HL-60 (cell line): Measurements from ENCODE around the gene SORCS1.

Experiments
- GABPA ChIP-seq: IDR thresholded peaks from 2 replicates; pipeline ENCODE4 v1.6.1; 2012; ENCODE audit warnings: low read depth
- POLR2AphosphoS5 ChIP-seq: IDR thresholded peaks from 2 replicates; pipeline ENCODE4 v1.6.1; 2012; ENCODE audit warnings: low read depth
- SPI1 ChIP-seq: IDR thresholded peaks from 2 replicates; pipeline ENCODE4 v1.6.1; 2012; ENCODE audit warnings: low read depth, mild to moderate bottlenecking, borderline replicate concordance
- TF ChIP-seq, protein P1 (sequence below): IDR thresholded peaks from 2 replicates; pipeline ENCODE4 v1.6.1; 2012; ENCODE audit warnings: low read depth; ENCODE audit not compliant: insufficient replicate concordance
- TF ChIP-seq, protein P2 (sequence below): IDR thresholded peaks from one replicate; pipeline ENCODE4 v1.5.1; 2011; ENCODE audit warnings: low read length, control low read depth, inconsistent platforms; ENCODE audit not compliant: insufficient read depth

DNA sequence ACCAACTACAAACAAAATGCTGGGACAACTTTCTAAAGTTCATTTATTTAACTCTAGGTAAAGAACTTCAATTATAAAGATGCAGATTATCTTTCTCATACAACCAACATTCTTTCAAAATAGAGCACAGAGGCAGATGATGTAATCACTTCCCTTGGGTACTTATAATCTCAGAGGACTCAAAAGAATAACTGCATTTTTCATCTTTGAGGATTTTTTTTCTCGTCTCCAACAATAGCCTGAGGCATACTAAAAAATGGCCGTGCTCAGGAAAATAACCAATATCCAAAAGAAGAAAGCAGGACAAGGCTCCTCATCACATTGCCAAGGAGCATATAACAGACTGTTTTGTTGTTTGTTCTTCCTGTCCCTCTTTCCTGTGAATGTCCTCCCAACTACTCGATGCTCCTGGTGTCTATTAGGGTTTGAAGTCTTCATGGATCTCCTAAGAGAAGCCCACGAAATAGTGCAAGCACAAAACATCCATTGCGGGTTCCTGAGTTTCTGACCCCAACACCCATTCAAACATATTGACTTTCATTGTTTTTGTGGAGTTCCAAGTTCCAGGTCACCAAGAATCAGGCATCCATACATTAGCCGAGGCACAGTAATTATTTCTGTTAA, 182.9 kb downstream of the SORCS1 start:
- TF ChIP-seq, protein P1, sequence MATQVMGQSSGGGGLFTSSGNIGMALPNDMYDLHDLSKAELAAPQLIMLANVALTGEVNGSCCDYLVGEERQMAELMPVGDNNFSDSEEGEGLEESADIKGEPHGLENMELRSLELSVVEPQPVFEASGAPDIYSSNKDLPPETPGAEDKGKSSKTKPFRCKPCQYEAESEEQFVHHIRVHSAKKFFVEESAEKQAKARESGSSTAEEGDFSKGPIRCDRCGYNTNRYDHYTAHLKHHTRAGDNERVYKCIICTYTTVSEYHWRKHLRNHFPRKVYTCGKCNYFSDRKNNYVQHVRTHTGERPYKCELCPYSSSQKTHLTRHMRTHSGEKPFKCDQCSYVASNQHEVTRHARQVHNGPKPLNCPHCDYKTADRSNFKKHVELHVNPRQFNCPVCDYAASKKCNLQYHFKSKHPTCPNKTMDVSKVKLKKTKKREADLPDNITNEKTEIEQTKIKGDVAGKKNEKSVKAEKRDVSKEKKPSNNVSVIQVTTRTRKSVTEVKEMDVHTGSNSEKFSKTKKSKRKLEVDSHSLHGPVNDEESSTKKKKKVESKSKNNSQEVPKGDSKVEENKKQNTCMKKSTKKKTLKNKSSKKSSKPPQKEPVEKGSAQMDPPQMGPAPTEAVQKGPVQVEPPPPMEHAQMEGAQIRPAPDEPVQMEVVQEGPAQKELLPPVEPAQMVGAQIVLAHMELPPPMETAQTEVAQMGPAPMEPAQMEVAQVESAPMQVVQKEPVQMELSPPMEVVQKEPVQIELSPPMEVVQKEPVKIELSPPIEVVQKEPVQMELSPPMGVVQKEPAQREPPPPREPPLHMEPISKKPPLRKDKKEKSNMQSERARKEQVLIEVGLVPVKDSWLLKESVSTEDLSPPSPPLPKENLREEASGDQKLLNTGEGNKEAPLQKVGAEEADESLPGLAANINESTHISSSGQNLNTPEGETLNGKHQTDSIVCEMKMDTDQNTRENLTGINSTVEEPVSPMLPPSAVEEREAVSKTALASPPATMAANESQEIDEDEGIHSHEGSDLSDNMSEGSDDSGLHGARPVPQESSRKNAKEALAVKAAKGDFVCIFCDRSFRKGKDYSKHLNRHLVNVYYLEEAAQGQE: no peak
- TF ChIP-seq POLR2AphosphoS5 (no peak), SPI1 (no peak), GABPA (no peak)
- TF ChIP-seq, protein P2, sequence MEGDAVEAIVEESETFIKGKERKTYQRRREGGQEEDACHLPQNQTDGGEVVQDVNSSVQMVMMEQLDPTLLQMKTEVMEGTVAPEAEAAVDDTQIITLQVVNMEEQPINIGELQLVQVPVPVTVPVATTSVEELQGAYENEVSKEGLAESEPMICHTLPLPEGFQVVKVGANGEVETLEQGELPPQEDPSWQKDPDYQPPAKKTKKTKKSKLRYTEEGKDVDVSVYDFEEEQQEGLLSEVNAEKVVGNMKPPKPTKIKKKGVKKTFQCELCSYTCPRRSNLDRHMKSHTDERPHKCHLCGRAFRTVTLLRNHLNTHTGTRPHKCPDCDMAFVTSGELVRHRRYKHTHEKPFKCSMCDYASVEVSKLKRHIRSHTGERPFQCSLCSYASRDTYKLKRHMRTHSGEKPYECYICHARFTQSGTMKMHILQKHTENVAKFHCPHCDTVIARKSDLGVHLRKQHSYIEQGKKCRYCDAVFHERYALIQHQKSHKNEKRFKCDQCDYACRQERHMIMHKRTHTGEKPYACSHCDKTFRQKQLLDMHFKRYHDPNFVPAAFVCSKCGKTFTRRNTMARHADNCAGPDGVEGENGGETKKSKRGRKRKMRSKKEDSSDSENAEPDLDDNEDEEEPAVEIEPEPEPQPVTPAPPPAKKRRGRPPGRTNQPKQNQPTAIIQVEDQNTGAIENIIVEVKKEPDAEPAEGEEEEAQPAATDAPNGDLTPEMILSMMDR: no peak
